Mesenchymal stem cell (in vitro differentiated cells and primary cell): ENCODE results near the gene NAA20.

Experiments used
- DNase-seq: peaks from one replicate; pipeline ENCODE4 v3.0.0-alpha.2; 2013
- H2AFZ ChIP-seq: one replicate; pipeline ENCODE4 v1.6.1; 2013; ENCODE audit warnings: low read depth, mild to moderate bottlenecking, control low read depth, inconsistent platforms, low read length, moderate library complexity
- H2AK5ac ChIP-seq: 2 replicates; pipeline ENCODE4 v1.6.1; 2013; ENCODE audit warnings: low read length, moderate library complexity, mild to moderate bottlenecking, inconsistent platforms; ENCODE audit not compliant: severe bottlenecking
- H2BK120ac ChIP-seq: one replicate; pipeline ENCODE4 v1.6.1; 2013; ENCODE audit warnings: low read depth, mild to moderate bottlenecking, inconsistent platforms, low read length, moderate library complexity
- H2BK12ac ChIP-seq, 2 experiments: one replicate each; pipeline ENCODE4 v1.6.1; 2013; ENCODE audit warnings: inconsistent platforms in 2 of 2, low read length in 2 of 2, mild to moderate bottlenecking in 2 of 2, moderate library complexity in 2 of 2, control low read depth in 1 of 2
- H2BK15ac ChIP-seq: one replicate; pipeline ENCODE4 v1.6.1; 2013; ENCODE audit warnings: mild to moderate bottlenecking, low read depth, inconsistent platforms; ENCODE audit not compliant: poor library complexity, severe bottlenecking
- H2BK5ac ChIP-seq: 2 replicates; pipeline ENCODE4 v1.6.1; 2013; ENCODE audit warnings: low read depth, mild to moderate bottlenecking, low read length, control low read depth, inconsistent platforms; ENCODE audit not compliant: poor library complexity, severe bottlenecking
- H3K14ac ChIP-seq, 2 experiments: one replicate each; pipeline ENCODE4 v1.6.1; 2013; ENCODE audit warnings: inconsistent platforms in 2 of 2, low read length in 2 of 2, control low read depth in 1 of 2, mild to moderate bottlenecking in 1 of 2, moderate library complexity in 1 of 2
- H3K18ac ChIP-seq, 2 experiments: one replicate each; pipeline ENCODE4 v1.6.1; 2013; ENCODE audit warnings: inconsistent platforms in 2 of 2, low read length in 2 of 2, control low read depth in 1 of 2, low read depth in 1 of 2, mild to moderate bottlenecking in 1 of 2
- H3K23ac ChIP-seq, 2 experiments: one replicate each; pipeline ENCODE4 v1.6.1; 2013; ENCODE audit warnings: inconsistent platforms in 2 of 2, low read length in 2 of 2, mild to moderate bottlenecking in 2 of 2, moderate library complexity in 2 of 2, control low read depth in 1 of 2
- H3K27ac ChIP-seq: 2 replicates; pipeline ENCODE4 v1.5.1; 2013; ENCODE audit warnings: mild to moderate bottlenecking, moderate library complexity, low read length, control low read depth, inconsistent platforms; ENCODE audit not compliant: poor library complexity, severe bottlenecking
- H3K27me3 ChIP-seq, 2 experiments: 2 replicates each; pipeline versions ENCODE4 v1.6.1 to v1.7.0; 2013; ENCODE audit warnings: low read length in 2 of 2, mild to moderate bottlenecking in 2 of 2, moderate library complexity in 2 of 2, control low read depth in 1 of 2, inconsistent platforms in 1 of 2; ENCODE audit not compliant: control insufficient read depth in 1 of 2, insufficient read depth in 1 of 2
- H3K36me3 ChIP-seq, 2 experiments: 2 replicates each; pipeline versions ENCODE4 v1.6.1 to v1.7.0; 2013; ENCODE audit warnings: low read length in 2 of 2, control low read depth in 1 of 2, inconsistent platforms in 1 of 2, low read depth in 1 of 2, mild to moderate bottlenecking in 1 of 2; ENCODE audit not compliant: insufficient read depth in 2 of 2, control insufficient read depth in 1 of 2
- H3K4ac ChIP-seq, 2 experiments: one replicate each; pipeline ENCODE4 v1.6.1; 2013; ENCODE audit warnings: inconsistent platforms in 2 of 2, low read length in 2 of 2, mild to moderate bottlenecking in 2 of 2, moderate library complexity in 2 of 2, control low read depth in 1 of 2, low read depth in 1 of 2
- H3K4me1 ChIP-seq: 2 replicates; pipeline ENCODE4 v1.6.1; 2013; ENCODE audit warnings: low read depth, low read length, control low read depth; ENCODE audit not compliant: control insufficient read depth, insufficient read depth
- H3K4me2 ChIP-seq: 2 replicates; pipeline ENCODE4 v1.6.1; 2013; ENCODE audit warnings: low read length, mild to moderate bottlenecking, inconsistent platforms; ENCODE audit not compliant: poor library complexity, severe bottlenecking
- H3K4me3 ChIP-seq, 2 experiments: 2 replicates each; pipeline versions ENCODE4 v1.5.1 to v1.7.0; 2013; ENCODE audit warnings: low read length in 2 of 2, mild to moderate bottlenecking in 2 of 2, control low read depth in 1 of 2, low read depth in 1 of 2; ENCODE audit not compliant: insufficient read depth in 1 of 2
- H3K79me1 ChIP-seq: replicated peaks from 2 replicates; pipeline ENCODE4 v1.6.1; 2013; ENCODE audit warnings: mild to moderate bottlenecking, control low read depth, low read length, inconsistent platforms; ENCODE audit not compliant: poor library complexity, severe bottlenecking
- H3K9ac ChIP-seq: 2 replicates; pipeline ENCODE4 v1.7.0; 2013; ENCODE audit warnings: mild to moderate bottlenecking, low read length, moderate library complexity
- H3K9me3 ChIP-seq: 2 replicates; pipeline ENCODE4 v1.7.0; 2013; ENCODE audit warnings: mild to moderate bottlenecking, low read length; ENCODE audit not compliant: control insufficient read depth
- H4K8ac ChIP-seq: one replicate; pipeline ENCODE4 v1.6.1; 2013; ENCODE audit warnings: inconsistent platforms, mild to moderate bottlenecking, low read length, moderate library complexity
- H4K91ac ChIP-seq: one replicate; pipeline ENCODE4 v1.6.1; 2013; ENCODE audit warnings: mild to moderate bottlenecking, low read length, inconsistent platforms
- WGBS: methylation state at CpG from one replicate; pipeline ENCODE4 v1.1.7; 2013; ENCODE audit warnings: mixed read lengths; 5-methylcytosine and 5-hydroxymethylcytosine counted together

NAA20 gene

GRCh38 chr20:20019123-20019522 lies 2.0 kb downstream of the NAA20 start:
- Histone ChIP-seq H3K4me3 (peak overlapping the region in 1 of 2 experiments; percentile 94), H3K9ac (peak overlapping the region; percentile 90), H2BK120ac (no peak overlapping the region), H2AFZ (no peak overlapping the region), H3K27ac (no peak overlapping the region), H3K18ac (no peak overlapping the region), H2BK12ac (no peak overlapping the region), H3K14ac (no peak overlapping the region), H4K91ac (no peak overlapping the region), H3K27me3 (no peaks in the 10 kb centered on the region), H2BK15ac (no peak overlapping the region), H3K4me2 (no peak overlapping the region), H3K23ac (no peak overlapping the region), H3K4ac (no peak overlapping the region), H2BK5ac (no peak overlapping the region), H3K79me1 (peaks cover 2% of the 10 kb centered on the region), H3K36me3 (peaks cover 10 to 23% of the 10 kb centered on the region in 2 experiments), H3K4me1 (peaks cover 11% of the 10 kb centered on the region), H2AK5ac (no peak overlapping the region), H3K9me3 (no peaks in the 10 kb centered on the region), H4K8ac (no peak overlapping the region)
- 100% methylated on average over 2 of the region's 2 CpGs for WGBS
- DNase-seq: no peak

- Histone ChIP-seq H2AK5ac (peak overlapping the region; percentile 74), H2BK12ac (no peak overlapping the region), H3K4me2 (no peak overlapping the region), H3K27ac (no peak overlapping the region), H2BK120ac (no peak overlapping the region), H3K27me3 (no peaks in the 10 kb centered on the region), H3K9me3 (no peaks in the 10 kb centered on the region), H3K4me1 (peaks cover 13% of the 10 kb centered on the region), H3K4me3 (no peak overlapping the region), H3K14ac (no peak overlapping the region), H3K23ac (no peak overlapping the region), H3K18ac (no peak overlapping the region), H3K4ac (no peak overlapping the region), H2BK15ac (no peak overlapping the region), H3K9ac (no peak overlapping the region), H3K36me3 (peaks cover 10 to 30% of the 10 kb centered on the region in 2 experiments), H3K79me1 (peaks cover 2% of the 10 kb centered on the region), H2AFZ (no peak overlapping the region), H4K91ac (no peak overlapping the region), H2BK5ac (no peak overlapping the region), H4K8ac (peak overlapping the region; percentile 32)
- 95% methylated on average over 11 of the region's 11 CpGs for WGBS
- DNase-seq: no peak
These were observed 3.7 kb downstream of the NAA20 start for GRCh38 chr20:20020908-20021307.

GRCh38 chr20:20021835-20022234 lies 4.7 kb downstream of the NAA20 start:
- Histone ChIP-seq H3K9me3 (no peaks in the 10 kb centered on the region), H2BK15ac (no peak overlapping the region), H3K4me2 (no peak overlapping the region), H2BK120ac (no peak overlapping the region), H3K27me3 (no peaks in the 10 kb centered on the region), H2BK12ac (no peak overlapping the region), H4K91ac (no peak overlapping the region), H3K18ac (no peak overlapping the region), H2AFZ (no peak overlapping the region), H3K14ac (no peak overlapping the region), H2AK5ac (no peak overlapping the region), H2BK5ac (no peak overlapping the region), H4K8ac (no peak overlapping the region), H3K4ac (no peak overlapping the region), H3K4me1 (peaks cover 13% of the 10 kb centered on the region), H3K23ac (no peak overlapping the region), H3K27ac (no peak overlapping the region), H3K36me3 (peaks cover 10 to 39% of the 10 kb centered on the region in 2 experiments), H3K9ac (peak overlapping the region; percentile 20), H3K4me3 (no peak overlapping the region), H3K79me1 (peaks cover 2% of the 10 kb centered on the region)
- 93% methylated on average over 4 of the region's 7 CpGs for WGBS
- DNase-seq: no peak

- H3K79me1 ChIP-seq: peaks cover 2% of the 10 kb centered on the region
- DNase-seq: no peak
- no peak overlapping the region for H2BK5ac ChIP-seq
- H3K36me3 ChIP-seq: peaks cover 10 to 46% of the 10 kb centered on the region in 2 experiments
- H3K27me3 ChIP-seq: no peaks in the 10 kb centered on the region
- no peak overlapping the region for H4K8ac ChIP-seq
- no peak overlapping the region for H3K4me2 ChIP-seq
- peak overlapping the region in 1 of 2 experiments; percentile 20 for H3K4ac ChIP-seq
- H3K4me3 ChIP-seq: no peak overlapping the region
- H2BK120ac ChIP-seq: no peak overlapping the region
- H2AK5ac ChIP-seq: no peak overlapping the region
- no peaks in the 10 kb centered on the region for H3K9me3 ChIP-seq
- H3K4me1 ChIP-seq: peaks cover 12% of the 10 kb centered on the region
- H3K27ac ChIP-seq: no peak overlapping the region
- H3K9ac ChIP-seq: peak overlapping the region; percentile 20
- no peak overlapping the region for H3K18ac ChIP-seq
- no peak overlapping the region for H3K14ac ChIP-seq
- no peak overlapping the region for H2BK15ac ChIP-seq
- peak overlapping the region in 1 of 2 experiments; percentile 1 for H3K23ac ChIP-seq
- H2AFZ ChIP-seq: no peak overlapping the region
- no peak overlapping the region for H4K91ac ChIP-seq
- no peak overlapping the region for H2BK12ac ChIP-seq
These were observed 5.3 kb downstream of the NAA20 start for GRCh38 chr20:20022498-20022897.
